ENCODE results near the gene CMSS1. TPM values are rescaled to one million over a fixed set of nuclear protein-coding genes. Genes with fewer than 3 reads are reported as not detected.

CMSS1 gene
- total RNA-seq, 4 donors from 2014 or later: 1.8 to 41.2 (median 17.0) TPM

- Histone ChIP-seq H3K4me3 (no peak overlapping the region), H3K4me1 (no peaks in the 10 kb centered on the region), H3K36me3 (no peaks in the 10 kb centered on the region), H3K27ac (no peak overlapping the region), H3K9me3 (peaks cover 0 to 9% of the 10 kb centered on the region in 2 donors), H3K27me3 (no peaks in the 10 kb centered on the region)
- DNase-seq: no peak
- intact Hi-C loops (cut with DNase I; ENCODE audit: low total_unique reads): no loop called here
- TF ChIP-seq CTCF (IDR thresholded peaks at IDR 0.05) (no peak), POLR2A (IDR thresholded peaks at IDR 0.05) (no peak)
Observed at GRCh38 chr3:100175637-100176280, 358.1 kb downstream of the CMSS1 start.

GRCh38 chr3:100179692-100180349, 362.2 kb downstream of the CMSS1 start:
- no peak overlapping the region for H3K4me3 ChIP-seq
- intact Hi-C loops (cut with DNase I; ENCODE audit: low total_unique reads): no loop called here
- DNase-seq: no peak
- TF ChIP-seq CTCF (IDR thresholded peaks at IDR 0.05): no peak
- TF ChIP-seq POLR2A (IDR thresholded peaks at IDR 0.05): no peak
- H3K27me3 ChIP-seq: no peaks in the 10 kb centered on the region
- H3K36me3 ChIP-seq: no peaks in the 10 kb centered on the region
- peaks cover 0 to 9% of the 10 kb centered on the region in 2 donors for H3K9me3 ChIP-seq
- peaks cover 0 to 4% of the 10 kb centered on the region in 2 donors for H3K4me1 ChIP-seq
- H3K27ac ChIP-seq: no peak overlapping the region

- Histone ChIP-seq H3K4me1 (peaks cover 4 to 5% of the 10 kb centered on the region in 2 donors), H3K9me3 (peaks cover 0 to 9% of the 10 kb centered on the region in 2 donors), H3K27ac (no peak overlapping the region), H3K4me3 (no peak overlapping the region), H3K36me3 (no peaks in the 10 kb centered on the region), H3K27me3 (no peaks in the 10 kb centered on the region)
- intact Hi-C loops (cut with DNase I; ENCODE audit: low total_unique reads): no loop called here
- DNase-seq: no peak
- no peak for TF ChIP-seq POLR2A (IDR thresholded peaks at IDR 0.05)
- no peak for TF ChIP-seq CTCF (IDR thresholded peaks at IDR 0.05)
Observed at GRCh38 chr3:100183608-100184125, 366.0 kb downstream of the CMSS1 start.

- H3K9me3 ChIP-seq: peaks cover 0 to 4% of the 10 kb centered on the region in 2 donors
- H3K4me1 ChIP-seq: peaks cover 4 to 5% of the 10 kb centered on the region in 2 donors
- no peak overlapping the region for H3K4me3 ChIP-seq
- no peak for DNase-seq
- intact Hi-C loops (cut with DNase I; ENCODE audit: low total_unique reads): no loop called here
- TF ChIP-seq POLR2A (IDR thresholded peaks at IDR 0.05) (no peak), CTCF (IDR thresholded peaks at IDR 0.05) (no peak)
- peak overlapping the region; percentile 1 to 26 for H3K27ac ChIP-seq
- no peaks in the 10 kb centered on the region for H3K27me3 ChIP-seq
- no peaks in the 10 kb centered on the region for H3K36me3 ChIP-seq
Observed at GRCh38 chr3:100184948-100185570, 367.4 kb downstream of the CMSS1 start.

GRCh38 chr3:100185847-100186246, 368.2 kb downstream of the CMSS1 start:
- Histone ChIP-seq H3K4me1 (peaks cover 4 to 5% of the 10 kb centered on the region in 2 donors), H3K27me3 (no peaks in the 10 kb centered on the region), H3K4me3 (no peak overlapping the region), H3K9me3 (no peaks in the 10 kb centered on the region), H3K27ac (no peak overlapping the region), H3K36me3 (no peaks in the 10 kb centered on the region)
- intact Hi-C loops (cut with DNase I; ENCODE audit: low total_unique reads): no loop called here
- TF ChIP-seq POLR2A (IDR thresholded peaks at IDR 0.05) (no peak), CTCF (IDR thresholded peaks at IDR 0.05) (no peak)
- no peak for DNase-seq

All from uterus (tissue), 4 donors.